Liver (tissue), 3 donors: ENCODE results near the gene ARID4B.

Experiments used
- CTCF ChIP-seq: fragments of 150-350 bp; IDR thresholded peaks from 2 replicates; pipeline ENCODE4 v1.5.1; 2017; ENCODE audit warnings: improper control_type of control experiment, low read depth, low read length; ENCODE audit not compliant: missing input control
- TF ChIP-seq, protein P1 (sequence below): IDR thresholded peaks from 2 replicates; pipeline ENCODE4 v1.6.1; 2016; ENCODE audit warnings: antibody characterized with exemption
- donor health status: healthy.
- donor health status: healthy.

- no peak for TF ChIP-seq CTCF
- TF ChIP-seq, protein P1, sequence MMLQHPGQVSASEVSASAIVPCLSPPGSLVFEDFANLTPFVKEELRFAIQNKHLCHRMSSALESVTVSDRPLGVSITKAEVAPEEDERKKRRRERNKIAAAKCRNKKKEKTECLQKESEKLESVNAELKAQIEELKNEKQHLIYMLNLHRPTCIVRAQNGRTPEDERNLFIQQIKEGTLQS = no peak
Observed at GRCh38 chr1:235221653-235222375, 106.2 kb downstream of the ARID4B start.
